Measurements from ENCODE around the gene RETSAT.

Gene RETSAT

DNA sequence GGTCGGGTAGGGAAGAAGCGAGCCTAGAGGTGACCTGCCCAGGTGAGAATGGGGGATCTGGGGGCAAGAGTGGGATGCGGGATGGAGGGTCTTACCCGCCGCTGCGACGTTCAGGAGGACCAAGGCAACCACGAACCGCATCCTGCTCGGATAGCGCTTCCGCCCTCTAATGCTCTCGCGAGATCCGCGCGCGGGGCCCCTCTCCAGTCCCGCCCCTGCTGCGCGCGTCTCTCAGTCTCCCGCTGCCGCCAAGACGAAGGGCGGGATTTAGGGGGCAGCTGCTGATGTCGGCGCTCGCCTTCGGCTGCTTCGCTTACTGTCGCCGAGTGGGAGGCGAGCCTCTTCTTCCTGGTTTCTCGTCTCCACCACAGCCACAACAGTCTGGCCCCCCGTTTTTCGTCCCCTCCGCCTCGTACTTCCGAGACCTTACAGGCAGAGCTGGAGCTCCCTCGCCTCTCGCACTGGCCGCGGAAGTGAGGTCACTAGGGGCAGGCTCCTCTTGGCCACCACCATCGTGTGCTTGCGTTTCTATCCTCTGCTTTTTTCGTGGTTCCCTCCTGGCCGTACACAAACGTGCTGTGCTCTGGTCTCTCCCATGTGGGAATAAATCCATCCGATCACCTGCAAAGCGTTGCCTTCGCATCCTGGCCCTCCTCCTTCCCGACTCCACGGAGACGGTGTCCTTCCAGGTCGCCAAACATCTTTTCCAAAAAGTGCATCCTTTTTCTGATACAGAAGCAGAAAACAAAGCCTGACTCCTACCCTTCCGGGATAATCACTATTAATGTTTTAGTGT, 26.3 kb downstream of the RETSAT start, which contains the start of gene TGOLN2:
TGOLN2 (minus strand) TSS at position 168 of the 796 bp plus-strand sequence; CDS start at position 141, 27 bp downstream.
- Histone ChIP-seq H3K27me3 (ENCODE audit: insufficient read depth, poor library complexity, severe bottlenecking) (no peaks in the 10 kb centered on the region), H3K4me3 (replicated peaks; ENCODE audit: insufficient read depth, low read length) (peak within 1 kb of the TSS; percentile 78), H3K27ac (replicated peaks) (peak within 1 kb of the TSS; percentile 96)
- TF ChIP-seq, protein P1, sequence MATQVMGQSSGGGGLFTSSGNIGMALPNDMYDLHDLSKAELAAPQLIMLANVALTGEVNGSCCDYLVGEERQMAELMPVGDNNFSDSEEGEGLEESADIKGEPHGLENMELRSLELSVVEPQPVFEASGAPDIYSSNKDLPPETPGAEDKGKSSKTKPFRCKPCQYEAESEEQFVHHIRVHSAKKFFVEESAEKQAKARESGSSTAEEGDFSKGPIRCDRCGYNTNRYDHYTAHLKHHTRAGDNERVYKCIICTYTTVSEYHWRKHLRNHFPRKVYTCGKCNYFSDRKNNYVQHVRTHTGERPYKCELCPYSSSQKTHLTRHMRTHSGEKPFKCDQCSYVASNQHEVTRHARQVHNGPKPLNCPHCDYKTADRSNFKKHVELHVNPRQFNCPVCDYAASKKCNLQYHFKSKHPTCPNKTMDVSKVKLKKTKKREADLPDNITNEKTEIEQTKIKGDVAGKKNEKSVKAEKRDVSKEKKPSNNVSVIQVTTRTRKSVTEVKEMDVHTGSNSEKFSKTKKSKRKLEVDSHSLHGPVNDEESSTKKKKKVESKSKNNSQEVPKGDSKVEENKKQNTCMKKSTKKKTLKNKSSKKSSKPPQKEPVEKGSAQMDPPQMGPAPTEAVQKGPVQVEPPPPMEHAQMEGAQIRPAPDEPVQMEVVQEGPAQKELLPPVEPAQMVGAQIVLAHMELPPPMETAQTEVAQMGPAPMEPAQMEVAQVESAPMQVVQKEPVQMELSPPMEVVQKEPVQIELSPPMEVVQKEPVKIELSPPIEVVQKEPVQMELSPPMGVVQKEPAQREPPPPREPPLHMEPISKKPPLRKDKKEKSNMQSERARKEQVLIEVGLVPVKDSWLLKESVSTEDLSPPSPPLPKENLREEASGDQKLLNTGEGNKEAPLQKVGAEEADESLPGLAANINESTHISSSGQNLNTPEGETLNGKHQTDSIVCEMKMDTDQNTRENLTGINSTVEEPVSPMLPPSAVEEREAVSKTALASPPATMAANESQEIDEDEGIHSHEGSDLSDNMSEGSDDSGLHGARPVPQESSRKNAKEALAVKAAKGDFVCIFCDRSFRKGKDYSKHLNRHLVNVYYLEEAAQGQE (IDR thresholded peaks at IDR 0.05; ENCODE audit: insufficient replicate concordance, low read depth): peak; percentile 53
- TF ChIP-seq POLR2AphosphoS5 (IDR thresholded peaks at IDR 0.05; ENCODE audit: low read depth) (peak; percentile 98), SPI1 (IDR thresholded peaks at IDR 0.05; ENCODE audit: borderline replicate concordance, low read depth) (peak; percentile 49; the same call in 1 of the 2 replicates), GABPA (IDR thresholded peaks at IDR 0.05; ENCODE audit: low read depth) (peak; percentile 45; the same call in 1 of the 2 replicates)
- TF ChIP-seq, protein P2, sequence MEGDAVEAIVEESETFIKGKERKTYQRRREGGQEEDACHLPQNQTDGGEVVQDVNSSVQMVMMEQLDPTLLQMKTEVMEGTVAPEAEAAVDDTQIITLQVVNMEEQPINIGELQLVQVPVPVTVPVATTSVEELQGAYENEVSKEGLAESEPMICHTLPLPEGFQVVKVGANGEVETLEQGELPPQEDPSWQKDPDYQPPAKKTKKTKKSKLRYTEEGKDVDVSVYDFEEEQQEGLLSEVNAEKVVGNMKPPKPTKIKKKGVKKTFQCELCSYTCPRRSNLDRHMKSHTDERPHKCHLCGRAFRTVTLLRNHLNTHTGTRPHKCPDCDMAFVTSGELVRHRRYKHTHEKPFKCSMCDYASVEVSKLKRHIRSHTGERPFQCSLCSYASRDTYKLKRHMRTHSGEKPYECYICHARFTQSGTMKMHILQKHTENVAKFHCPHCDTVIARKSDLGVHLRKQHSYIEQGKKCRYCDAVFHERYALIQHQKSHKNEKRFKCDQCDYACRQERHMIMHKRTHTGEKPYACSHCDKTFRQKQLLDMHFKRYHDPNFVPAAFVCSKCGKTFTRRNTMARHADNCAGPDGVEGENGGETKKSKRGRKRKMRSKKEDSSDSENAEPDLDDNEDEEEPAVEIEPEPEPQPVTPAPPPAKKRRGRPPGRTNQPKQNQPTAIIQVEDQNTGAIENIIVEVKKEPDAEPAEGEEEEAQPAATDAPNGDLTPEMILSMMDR (IDR thresholded peaks at IDR 0.05; ENCODE audit: insufficient read depth, low read length): no peak
- DNase-seq (ENCODE audit: low read depth in 1 of 2, low spot score in 1 of 2): peak; percentile 89 to 92

DNA sequence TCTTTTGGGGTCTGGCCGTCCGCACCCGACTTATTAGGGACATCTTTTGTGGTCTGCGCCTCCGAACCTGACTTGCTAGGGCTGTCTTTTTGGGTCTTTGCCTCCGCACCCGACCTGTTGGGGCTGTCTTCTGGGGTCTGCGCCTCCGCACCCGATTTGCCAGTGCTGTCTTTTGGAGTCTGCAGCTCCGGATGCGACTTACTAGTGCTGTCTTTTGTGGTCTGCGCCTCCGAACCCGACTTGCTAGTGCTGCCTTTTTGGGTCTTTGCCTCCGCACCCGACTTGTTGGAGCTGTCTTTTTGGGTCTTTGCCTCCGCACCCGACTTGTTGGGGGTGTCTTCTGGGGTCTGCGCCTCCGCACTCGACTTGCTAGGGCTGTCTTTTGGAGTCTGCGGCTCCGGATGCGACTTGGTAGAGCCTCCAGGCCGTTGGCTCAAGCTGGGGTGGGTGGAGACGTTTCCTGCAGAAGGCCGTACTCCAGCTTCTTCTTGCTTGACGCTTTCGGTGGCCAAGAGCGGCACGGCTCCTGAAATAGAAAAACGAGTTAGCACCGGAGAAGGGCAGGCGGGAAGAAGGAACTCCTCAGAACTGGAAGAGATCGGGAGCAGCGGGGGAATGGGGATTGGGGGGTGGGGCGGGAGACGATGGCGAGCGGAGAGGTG, 27.0 kb downstream of the RETSAT start:
- TF ChIP-seq SPI1 (IDR thresholded peaks at IDR 0.05; ENCODE audit: borderline replicate concordance, low read depth) (no peak), GABPA (IDR thresholded peaks at IDR 0.05; ENCODE audit: low read depth) (no peak), POLR2AphosphoS5 (IDR thresholded peaks at IDR 0.05; ENCODE audit: low read depth) (no peak)
- TF ChIP-seq, protein P2 (IDR thresholded peaks at IDR 0.05; ENCODE audit: insufficient read depth, low read length): no peak
- TF ChIP-seq, protein P1 (IDR thresholded peaks at IDR 0.05; ENCODE audit: insufficient replicate concordance, low read depth): no peak
- H3K27me3 ChIP-seq (ENCODE audit: insufficient read depth, poor library complexity, severe bottlenecking): no peaks in the 10 kb centered on the region
- H3K27ac ChIP-seq (replicated peaks): peak overlapping the region; percentile 96
- DNase-seq (ENCODE audit: low read depth in 1 of 2, low spot score in 1 of 2): peak in 1 of 2 experiments; percentile 48
- peak overlapping the region; percentile 78 for H3K4me3 ChIP-seq (replicated peaks; ENCODE audit: insufficient read depth, low read length)

DNA sequence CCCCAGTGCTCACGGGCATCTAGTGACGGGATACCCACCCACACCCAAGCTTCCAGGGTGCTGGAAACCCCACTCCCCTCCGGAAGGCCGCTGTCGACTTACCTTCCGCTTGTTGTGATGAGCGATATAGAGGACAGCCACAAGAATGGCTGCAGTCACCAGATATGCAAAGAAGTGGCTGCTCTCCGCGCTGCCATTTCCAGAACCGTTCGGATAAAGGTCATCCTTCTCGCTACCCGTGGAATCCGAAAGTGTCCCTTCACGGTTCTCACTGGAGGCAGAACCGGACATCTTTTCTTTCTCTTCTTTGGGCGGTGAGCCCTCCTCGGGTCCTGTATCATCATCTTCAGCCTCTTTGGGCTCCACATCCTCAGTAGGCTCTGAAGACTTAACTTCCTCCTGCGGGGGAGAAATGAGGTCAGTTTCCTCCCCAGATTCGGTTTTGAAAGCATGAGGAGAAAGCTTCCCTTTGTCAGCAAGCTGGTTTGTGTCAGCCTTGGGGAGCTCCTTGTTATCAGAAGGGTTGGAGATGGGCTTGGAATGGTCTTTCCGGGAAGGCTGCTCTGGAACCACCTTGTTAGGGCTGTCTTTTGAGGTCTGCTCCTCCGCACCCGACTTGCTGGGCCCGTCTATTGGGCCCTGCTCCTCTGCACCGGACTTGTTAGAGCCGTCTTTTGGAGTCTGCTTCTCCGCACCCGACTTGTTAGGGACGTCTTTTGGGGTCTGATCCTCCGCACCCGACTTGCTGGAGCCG, 27.7 kb downstream of the RETSAT start:
- TF ChIP-seq POLR2AphosphoS5 (IDR thresholded peaks at IDR 0.05; ENCODE audit: low read depth) (no peak; the same call in 1 of the 2 replicates), SPI1 (IDR thresholded peaks at IDR 0.05; ENCODE audit: borderline replicate concordance, low read depth) (peak; percentile 48; the same call in 1 of the 2 replicates)
- TF ChIP-seq, protein P2 (IDR thresholded peaks at IDR 0.05; ENCODE audit: insufficient read depth, low read length): no peak
- peak overlapping the region; percentile 96 for H3K27ac ChIP-seq (replicated peaks)
- H3K4me3 ChIP-seq (replicated peaks; ENCODE audit: insufficient read depth, low read length): peak overlapping the region; percentile 78
- H3K27me3 ChIP-seq (ENCODE audit: insufficient read depth, poor library complexity, severe bottlenecking): no peaks in the 10 kb centered on the region
- peak in 1 of 2 experiments; percentile 86 for DNase-seq (ENCODE audit: low read depth in 1 of 2, low spot score in 1 of 2)

Data from HL-60 (cell line).